NCI-H2227 (cell line): ENCODE results near the gene PRDX5.
"Not testable (repeated sequence)": the region's sequence is repeated elsewhere in the genome, so short reads cannot be mapped to it uniquely, and the experiment has no call there.

Experiments
- DNase-seq: peaks from one replicate; lab custom pipeline; 2025; ENCODE audit not compliant: unreplicated experiment; lab: John Stamatoyannopoulos, UW

PRDX5 gene

DNA sequence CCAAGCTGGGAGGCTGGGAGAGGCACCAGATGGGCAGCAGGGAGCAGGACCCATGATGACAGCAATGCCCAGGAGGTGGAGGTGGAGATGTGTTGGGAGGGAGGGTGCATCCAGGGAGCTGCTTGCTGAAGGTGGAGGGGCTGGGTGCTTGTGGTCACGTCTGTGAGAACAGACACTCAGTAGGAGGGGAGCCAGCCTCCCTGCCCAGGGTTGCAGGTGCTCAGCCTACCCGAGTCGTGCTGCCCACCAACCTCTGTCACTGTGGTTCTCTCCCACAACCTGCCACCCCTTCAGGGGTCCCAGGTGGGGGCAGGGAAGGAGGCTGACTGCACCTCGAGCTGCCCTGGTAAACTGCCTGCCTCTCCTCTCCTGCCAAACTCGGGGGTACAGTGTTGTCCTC lies 5.5 kb downstream of the PRDX5 start:
- DNase-seq: no peak

DNA sequence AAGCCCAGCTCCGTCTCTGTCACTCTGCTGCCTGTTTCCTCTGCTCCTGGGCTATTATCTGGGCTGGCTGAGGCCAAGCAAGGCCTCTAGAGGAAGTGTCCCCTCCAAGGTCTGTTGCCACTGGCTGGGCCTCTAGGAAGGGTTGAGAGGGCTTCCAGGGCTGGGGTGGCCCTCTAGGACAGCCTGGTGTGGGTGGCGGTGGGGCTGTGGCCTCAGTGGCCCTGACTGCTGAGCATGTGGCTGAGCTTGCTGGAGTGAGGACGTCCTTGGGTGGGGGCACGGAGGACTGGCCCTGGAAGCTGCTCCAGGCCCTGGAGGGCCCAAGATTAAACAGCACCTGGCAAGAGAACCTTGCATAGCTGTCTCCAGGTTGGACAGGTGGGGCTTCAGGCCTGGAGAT lies 6.1 kb downstream of the PRDX5 start:
- not testable (repeated sequence) for DNase-seq

DNA sequence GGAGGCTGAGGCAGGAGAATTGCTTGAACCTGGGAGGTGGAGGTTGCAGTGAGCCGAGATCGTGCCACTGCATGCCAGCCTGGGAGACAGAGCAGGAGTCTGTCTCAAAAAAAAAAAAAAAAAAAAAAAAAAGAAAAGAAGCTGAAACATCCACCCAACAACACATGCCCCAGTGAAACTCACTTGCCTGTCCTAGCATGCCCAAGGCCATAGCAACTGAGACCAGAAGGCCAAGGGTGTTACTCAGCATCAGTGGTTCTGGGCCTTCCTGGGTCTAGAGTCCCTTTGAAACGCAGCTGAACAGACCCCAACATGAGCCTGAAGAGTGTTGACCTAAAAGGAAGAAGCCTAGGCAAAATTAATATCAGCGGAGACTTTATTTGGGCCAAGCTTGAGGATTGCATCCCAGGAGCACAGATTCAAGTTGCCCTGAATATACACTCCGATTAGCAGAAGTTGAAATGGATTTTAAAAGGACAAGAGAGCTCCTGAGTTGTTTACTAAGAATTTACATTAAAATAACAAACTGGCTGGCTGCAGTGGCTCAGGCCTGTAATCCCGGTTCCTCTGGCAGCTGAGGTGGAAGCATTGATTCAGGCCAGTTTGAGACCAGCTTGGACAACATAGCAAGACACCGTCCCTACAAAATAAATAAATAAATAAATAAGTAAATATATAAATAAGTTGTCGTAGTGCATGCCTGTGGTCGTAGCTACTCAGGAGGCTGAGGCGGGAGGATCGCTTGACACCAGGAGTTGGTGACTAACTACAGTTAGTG lies 7.0 kb downstream of the PRDX5 start:
- DNase-seq: no peak

DNA sequence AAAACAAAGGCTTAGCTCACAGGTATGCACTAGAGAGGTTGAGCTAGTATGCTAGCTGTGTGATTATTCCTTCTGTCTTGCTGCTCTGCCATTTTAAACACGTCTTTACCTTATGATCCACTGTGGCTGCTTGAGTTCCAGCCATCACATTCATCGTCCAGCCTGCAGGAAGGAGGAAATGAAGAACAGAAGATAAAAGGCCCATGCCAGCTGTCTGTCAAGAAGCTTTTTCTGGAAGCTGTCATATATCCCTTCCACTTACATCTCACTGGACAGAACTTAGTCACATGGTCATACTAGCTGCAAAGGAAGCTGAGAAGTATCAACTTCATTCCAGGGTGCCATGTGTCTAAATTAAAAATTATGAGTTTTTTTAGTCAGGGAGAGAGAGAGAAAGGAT lies 9.5 kb downstream of the PRDX5 start:
- no peak for DNase-seq

DNA sequence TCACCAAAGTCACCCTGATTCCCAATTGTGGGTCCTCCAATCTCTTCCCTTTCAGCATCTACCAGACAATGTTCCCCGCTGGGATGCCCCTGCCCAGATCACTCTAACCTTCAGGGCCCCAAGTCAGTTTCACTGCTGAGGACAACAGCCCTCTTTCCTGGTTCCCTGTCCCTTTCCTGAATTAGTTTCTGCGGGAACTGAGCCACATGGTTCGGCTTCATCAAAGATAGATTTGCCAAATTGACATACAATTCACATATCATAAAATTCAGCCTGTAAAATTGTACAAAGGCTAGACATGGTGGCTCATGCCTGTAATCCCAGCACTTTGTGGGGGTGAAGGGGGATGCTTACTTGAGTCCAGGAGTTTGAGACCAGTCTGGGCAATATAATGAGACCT lies 10.1 kb downstream of the PRDX5 start:
- no peak for DNase-seq

DNA sequence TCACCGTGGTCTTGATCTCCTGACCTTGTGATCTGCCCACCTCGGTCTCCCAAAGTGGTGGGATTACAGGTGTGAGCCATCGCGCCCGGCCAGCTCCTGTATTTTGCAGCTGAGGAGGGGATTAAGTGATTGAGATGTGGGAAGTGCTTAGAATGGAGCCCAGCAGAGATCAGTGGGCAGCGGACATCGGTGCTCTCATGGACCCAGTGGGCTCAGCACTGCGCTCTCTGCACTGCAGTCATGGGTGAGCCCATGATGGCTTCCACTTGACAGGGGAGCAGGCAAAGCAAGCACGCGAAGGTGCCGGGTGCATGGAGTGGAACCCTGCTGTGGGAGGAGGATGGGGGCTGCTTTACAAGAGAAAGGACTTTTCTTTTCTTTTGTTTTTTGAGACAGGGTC lies 13.0 kb downstream of the PRDX5 start:
- DNase-seq: no peak

DNA sequence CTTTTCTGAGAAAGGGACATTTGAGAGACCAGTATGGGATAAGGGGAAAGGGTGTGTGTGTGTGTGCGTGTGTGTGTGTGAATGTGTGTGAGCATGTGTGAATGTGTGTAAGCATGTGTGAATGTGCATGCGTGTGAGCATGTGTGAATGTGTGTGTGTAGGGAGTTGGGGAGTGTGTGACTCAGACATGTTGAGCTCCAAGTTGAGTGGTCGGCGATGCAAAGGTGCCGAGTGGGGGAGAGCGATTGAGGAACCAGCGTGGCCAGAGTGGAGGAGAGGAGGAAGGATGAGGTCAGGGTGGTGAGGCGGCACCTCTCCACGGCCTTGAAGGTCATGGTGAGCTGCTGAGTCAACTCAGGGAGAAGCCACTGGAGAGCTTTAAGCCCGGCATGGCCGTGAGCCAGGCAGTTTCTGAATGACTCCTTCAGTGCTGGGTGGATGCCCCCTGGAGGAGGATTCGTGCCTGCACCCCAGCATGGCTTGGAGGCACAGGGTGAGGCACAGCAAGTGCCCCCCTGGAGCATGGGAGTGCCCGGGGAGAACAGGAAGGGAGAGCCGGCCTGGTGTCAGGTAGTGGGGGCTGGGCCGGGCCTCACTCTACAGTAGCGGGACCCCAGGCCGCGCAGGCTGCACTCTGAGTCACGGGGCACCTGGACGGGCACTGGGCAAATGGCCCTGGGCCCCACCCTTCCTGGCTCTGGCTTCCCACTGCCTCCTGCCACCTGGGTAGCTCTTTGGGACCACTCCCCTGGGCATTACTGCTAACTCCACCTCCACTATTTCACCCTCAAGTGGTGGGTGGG lies 13.8 kb downstream of the PRDX5 start:
- no peak for DNase-seq

DNA sequence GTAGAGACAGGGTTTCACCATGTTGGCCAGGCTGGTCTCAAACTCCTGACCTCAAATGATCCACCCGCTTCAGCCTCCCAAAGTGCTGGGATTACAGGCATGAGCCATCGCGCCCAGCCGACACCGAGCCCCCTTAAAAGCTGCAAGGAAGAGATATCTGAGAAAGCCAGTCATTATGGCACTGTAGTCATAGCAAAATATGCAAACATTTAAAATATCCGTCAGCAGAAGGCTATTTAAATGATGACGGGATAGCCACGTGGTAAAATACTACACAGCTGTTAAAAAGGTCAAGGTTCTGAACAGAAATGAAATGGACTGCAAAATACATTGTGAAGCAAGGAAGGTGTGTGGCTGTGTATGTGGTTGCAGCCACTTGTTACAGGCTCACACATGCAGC lies 15.6 kb downstream of the PRDX5 start:
- no peak for DNase-seq

DNA sequence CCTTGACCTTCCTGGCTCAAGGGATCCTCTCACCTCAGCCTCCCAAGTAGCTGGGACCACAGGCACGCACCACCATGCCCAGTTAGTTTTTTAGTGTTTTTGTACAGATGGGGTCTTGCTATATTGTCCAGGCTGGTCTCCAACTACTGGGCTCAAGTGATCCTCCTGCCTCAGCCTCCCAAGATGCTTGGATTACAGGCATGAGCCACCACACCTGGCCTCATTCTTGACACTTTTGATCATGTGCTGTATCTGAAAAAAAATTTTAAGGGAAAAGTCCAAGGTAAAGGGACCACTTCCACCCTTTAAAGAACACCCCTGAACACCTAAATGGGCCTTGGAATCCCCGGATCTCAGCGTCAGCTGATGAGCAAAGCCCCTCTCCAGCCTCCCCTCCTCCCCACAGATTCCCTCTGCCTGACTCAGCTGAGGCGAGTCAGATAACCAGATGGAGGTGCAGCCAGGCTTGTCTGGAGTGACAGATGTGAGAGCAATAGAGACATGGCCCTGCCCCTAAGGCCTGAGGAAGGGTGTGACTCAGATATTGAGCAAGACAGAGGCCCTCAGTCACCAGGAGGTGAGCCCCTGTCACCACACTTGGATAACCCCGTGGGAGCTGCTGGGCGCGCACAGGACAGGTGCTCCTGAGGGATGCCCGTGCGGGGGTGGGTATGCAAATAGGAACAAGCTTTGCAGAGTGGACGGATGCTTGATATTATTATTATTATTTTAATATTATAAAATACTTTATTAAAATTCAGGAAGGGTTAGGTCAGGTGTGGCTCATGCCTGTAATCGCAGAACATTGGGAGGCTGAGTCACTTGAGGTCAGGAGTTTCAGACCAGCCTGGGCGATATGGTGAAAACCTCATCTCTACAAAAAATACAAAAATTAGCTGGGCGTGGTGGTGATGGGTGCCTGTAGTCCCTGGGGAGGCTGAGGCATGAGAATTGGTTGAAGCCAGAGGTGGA lies 17.1 kb downstream of the PRDX5 start:
- peak; percentile 42 for DNase-seq

DNA sequence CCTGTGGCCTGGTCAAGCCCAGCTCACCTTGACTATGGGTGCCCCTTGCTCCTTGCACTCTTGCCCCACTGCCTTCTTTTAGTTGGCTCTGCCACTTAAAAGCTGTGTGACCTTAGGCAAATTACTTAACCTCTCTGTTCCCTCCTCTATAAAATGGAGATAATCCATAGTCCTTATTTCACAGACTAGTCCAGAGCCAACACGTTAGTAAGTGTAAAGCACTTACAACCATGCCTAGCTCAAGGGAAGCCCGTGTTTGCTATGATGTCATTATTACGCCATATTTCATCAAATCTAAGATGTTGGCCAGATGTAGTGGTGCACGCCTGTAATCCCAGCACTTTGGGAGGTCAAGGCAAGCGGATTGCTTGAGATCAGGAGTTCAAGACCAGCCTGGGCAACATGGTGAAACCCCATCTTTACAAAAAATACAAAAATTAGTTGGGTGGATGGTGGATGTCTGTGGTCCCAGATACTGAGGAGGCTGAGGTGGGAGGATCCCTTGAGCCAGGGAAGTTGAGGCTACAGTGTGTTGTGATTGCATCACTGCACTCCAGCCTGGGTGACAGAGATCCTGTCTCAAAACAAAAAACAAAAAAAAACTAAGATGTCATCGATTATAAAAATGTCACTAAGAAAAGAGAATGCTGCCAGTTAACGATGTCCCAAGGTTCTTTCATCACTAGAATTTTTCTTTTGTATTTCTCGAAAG lies 19.8 kb downstream of the PRDX5 start:
- DNase-seq: no peak

DNA sequence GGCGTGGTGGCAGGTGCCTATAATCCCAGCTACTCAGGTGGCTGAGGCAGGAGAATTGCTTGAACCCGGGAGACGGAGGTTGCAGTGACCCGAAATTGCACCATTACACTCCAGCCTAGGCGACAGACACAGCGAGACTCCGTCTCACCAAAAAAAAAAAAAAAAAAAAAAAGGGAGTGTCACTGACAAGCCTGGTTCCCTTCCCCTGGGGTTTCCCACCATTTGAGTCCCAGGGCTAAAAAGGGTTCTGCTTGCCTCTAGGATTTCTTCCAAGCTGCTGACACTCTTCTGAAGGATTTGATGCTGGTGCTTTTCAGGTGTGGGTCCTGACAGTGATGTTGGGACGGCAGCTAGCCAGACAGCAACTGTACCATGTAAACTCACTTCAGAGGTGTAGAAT lies 20.8 kb downstream of the PRDX5 start:
- no peak for DNase-seq

DNA sequence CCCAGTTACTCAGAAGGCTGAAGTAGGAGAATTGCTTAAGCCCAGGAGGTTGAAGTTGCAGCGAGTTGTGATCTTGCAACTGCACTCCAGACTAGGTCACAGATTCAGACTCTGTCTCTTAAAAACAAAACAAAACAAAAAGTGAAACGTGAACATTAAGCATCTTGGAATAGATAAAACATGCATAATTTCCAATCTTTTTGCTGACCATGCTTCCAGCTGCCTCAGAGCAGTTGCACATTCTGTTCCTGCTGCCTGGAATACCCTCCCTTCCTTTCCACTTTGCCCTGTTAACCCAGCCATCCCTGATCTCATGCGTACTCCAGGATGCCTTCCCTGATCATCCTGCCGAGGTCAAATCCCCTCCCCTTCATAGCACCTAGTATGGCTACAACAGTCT lies 21.4 kb downstream of the PRDX5 start:
- no peak for DNase-seq

DNA sequence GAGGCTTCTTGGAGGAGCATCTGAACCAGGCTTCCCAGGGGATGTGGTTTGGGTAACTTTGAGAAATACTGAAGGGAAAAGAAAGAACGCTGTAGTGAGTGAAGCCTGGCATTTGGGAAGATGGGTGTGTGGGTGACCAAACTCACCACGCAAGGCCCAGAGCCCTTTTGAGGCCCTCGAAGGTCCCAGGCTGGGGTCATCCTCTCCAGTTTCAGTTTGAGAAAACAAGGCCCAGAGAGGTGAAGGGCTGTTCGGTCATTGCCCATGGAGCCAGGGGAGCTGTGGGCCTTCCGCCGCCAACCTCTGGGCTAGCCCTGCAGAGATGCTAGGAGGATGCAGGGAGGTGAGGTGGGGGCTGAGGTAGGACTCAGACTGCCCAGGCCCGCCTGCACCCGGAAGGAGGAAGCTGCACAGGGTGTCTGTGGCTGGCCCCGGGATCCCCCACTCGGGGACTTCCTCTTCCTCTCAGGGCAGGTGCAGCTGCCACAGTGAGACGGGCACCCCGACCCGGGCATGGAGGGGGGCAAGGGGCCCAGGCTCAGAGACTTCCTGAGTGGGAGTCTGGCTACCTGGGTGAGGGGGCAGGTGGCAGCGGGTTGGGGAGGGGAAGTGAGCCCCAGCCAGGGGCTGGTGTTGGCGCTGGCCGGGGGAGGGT lies 22.0 kb downstream of the PRDX5 start, which contains the start of gene CCDC88B:
TSS of gene CCDC88B (plus strand) at position 451 of the 655 bp plus-strand sequence. CDS start at position 514, 63 bp downstream.
- no peak for DNase-seq

DNA sequence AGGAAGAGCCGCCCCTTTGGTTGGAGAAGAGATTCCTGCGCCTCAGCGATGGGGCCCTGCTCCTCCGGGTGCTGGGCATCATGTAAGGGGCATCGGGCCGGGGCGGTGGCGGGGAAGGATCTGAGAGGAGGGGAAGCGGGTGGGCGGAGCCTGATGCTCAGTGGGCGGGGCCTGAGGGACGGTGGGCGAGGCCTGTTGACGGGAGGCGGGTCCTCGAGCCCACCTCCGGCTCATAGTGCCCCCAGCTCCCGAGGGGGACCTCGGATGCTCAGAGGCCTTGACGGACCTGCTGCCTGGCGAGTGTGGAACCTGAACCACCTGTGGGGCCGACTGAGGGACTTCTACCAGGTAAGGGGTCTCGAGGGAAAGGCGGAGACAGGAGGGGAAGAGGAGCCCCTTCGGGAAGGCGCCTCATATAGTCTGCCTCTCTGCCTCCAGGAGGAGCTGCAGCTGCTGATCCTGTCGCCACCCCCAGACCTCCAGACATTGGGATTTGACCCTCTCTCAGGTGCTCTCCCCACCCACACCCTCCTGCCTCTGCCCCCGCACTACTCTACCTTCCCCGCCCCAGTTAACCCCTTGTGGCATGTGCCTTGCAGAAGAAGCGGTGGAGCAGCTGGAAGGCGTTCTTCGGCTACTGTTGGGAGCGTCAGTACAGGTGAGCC lies 22.9 kb downstream of the PRDX5 start:
- no peak for DNase-seq

DNA sequence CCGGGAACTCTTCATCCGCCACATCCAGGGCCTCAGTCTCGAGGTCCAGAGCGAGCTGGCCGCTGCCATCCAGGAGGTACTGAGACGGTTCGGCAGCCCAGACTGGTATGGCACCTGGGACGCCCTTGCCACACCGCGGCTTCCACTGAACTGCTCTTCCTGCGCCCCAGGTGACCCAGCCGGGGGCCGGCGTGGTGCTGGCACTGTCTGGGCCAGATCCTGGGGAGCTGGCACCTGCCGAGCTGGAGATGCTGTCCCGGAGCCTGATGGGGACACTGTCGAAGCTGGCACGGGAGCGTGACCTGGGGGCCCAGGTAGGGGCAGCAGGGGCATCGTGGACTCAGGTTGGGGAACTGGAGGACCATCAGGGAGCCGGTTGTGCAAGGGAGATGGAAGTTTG lies 23.5 kb downstream of the PRDX5 start:
- no peak for DNase-seq

DNA sequence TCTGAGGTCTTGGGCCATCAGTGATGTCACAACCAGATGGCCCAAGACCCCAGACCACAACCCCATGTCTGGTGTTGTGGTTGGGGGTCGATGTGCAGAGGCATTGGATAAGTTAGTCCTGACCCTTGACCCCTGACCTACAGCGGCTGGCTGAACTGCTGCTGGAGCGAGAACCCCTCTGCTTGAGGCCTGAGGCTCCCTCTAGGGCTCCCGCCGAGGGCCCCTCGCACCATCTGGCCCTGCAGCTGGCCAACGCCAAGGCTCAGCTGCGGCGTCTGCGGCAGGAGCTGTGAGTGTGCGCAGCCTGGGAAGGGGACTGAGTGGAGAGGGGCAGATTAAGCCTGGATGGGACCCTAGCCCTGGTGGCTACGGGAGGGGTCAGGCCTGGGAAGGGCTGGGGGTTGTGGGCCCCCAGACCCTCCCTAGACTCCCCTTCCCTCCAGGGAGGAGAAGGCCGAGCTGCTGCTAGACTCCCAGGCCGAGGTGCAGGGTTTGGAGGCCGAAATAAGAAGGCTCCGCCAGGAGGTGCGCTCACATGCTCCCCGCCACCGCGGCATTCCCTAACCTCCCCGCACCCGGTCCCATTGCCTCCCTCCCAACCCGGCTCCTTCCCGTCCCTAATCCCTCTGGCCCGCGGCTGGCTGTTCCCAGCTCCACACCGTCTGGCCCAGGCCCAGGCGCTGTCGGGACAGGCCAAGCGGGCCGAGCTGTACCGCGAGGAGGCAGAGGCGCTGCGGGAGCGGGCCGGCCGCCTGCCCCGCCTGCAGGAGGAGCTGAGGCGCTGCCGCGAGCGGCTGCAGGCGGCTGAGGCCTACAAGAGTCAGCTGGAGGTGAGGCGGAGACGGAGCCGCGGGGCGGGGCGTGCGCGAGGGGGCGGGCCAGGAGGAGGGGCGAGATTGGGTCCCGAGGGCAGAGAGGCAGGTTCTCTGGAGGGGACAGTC lies 24.2 kb downstream of the PRDX5 start:
- no peak for DNase-seq

DNA sequence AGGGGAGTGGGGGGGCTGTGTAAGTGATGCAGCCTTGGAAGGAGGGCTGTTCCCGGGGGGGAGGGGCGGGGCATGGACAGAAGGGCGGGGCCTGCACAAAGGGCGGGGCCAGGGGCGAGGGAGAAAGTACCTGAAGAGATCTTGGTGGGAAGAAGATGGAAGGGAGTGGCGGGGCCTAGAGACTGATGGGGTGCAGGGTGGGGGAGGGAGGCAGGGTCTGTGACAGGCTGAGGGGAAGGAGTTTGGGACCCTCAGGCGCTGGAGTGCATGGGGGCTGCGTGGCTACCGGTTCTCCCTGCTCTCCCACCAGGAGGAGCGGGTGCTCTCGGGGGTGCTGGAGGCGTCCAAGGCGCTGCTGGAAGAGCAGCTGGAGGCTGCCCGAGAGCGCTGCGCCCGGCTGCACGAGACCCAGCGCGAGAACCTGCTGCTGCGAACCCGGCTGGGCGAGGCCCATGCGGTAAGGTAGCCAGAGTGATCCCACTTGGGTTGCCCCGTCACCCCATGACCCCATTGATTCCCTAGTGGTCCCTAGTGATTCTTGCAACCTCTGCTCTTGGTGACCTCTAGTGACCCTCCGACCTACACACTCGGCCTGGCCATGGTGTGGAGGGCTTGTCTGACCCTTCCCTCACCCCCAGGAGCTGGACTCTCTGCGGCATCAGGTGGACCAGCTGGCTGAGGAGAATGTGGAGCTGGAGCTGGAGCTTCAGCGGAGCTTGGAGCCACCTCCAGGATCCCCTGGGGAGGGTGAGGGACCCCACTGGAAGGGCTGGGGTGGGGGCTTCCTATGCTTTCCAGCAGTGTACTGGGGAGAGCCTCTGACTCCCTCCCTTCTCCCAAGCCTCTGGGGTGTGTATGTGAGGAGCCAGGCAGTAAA lies 25.2 kb downstream of the PRDX5 start:
- no peak for DNase-seq
